ENCODE measurements around the gene USHBP1.

The USHBP1 gene

DNA sequence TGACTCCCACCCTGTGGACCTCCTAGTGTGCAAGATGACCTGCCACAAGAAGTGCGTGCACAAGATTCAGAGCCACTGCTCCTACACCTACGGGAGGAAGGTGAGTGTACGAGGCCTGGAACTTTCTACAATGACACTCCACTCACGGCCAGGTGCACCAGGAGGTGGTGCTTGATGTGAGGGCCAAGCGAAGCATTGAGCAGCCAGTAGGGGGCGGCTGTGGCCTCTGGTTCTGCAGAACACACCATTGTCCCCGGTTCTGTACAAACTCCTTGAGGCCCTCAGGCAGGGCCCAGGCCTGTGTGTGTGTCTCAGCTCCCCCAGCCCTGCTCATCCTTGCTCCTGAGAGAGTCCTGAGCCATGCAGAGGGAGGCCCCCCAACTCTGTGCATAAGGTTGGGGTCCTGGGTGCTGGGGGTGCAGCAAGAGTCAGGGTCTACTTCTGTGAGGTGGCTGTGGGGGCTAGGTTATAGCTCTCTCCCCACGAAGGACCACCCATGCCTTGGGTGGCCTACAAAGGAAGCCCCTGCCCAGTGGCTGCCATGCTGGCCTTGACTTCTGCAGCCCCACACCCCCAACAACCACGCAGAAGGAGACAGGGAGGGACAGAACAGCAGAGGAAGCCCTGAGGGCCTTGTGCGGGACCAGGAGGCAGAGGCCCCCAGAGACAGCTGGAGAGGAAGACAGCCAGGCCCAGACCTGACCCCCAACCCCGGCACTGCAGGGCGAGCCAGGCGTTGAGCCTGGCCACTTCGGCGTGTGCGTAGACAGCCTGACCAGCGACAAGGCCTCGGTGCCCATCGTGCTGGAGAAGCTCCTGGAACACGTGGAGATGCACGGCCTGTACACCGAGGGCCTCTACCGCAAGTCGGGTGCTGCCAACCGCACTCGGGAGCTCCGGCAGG lies 59.1 kb downstream of the USHBP1 start:
- no peaks in the 10 kb centered on the region for H3K9me3 Mint-ChIP-seq
- no peak overlapping the region for H3K4me3 Mint-ChIP-seq
- H3K27me3 Mint-ChIP-seq (ENCODE audit: low read depth, poor library complexity), result peaks cover 2% of the 10 kb centered on the region
- peaks cover 59% of the 10 kb centered on the region for H3K36me3 Mint-ChIP-seq (ENCODE audit: low read depth)
- peak; percentile 57 for DNase-seq
- peaks cover 13% of the 10 kb centered on the region for H3K4me1 Mint-ChIP-seq
- TF ChIP-seq, protein P1, sequence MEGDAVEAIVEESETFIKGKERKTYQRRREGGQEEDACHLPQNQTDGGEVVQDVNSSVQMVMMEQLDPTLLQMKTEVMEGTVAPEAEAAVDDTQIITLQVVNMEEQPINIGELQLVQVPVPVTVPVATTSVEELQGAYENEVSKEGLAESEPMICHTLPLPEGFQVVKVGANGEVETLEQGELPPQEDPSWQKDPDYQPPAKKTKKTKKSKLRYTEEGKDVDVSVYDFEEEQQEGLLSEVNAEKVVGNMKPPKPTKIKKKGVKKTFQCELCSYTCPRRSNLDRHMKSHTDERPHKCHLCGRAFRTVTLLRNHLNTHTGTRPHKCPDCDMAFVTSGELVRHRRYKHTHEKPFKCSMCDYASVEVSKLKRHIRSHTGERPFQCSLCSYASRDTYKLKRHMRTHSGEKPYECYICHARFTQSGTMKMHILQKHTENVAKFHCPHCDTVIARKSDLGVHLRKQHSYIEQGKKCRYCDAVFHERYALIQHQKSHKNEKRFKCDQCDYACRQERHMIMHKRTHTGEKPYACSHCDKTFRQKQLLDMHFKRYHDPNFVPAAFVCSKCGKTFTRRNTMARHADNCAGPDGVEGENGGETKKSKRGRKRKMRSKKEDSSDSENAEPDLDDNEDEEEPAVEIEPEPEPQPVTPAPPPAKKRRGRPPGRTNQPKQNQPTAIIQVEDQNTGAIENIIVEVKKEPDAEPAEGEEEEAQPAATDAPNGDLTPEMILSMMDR (IDR thresholded peaks at IDR 0.05), result peak; percentile 52
- no peak overlapping the region for H3K27ac Mint-ChIP-seq

DNA sequence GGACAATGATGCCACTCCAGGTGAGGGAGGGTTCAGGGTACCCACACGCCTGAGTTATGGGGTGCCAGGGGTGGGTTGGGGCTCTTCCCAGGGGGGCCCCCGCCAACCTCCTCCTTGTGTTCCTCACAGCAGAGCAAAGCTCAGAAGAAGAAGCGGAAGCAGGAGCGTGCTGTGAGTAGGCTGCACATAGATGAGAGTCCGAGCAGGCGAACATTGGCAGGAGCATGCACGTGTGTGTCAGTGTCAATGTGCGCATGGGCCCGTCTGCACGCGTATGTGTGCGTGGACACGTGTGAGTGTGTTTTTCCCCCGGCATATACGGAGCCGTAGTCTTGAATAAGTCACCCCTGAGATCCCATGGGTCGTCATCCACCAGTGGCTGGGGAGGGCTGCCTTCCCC lies 61.8 kb downstream of the USHBP1 start:
- no peak for DNase-seq
- Mint-ChIP-seq H3K4me1 (peaks cover 3% of the 10 kb centered on the region), H3K36me3 (ENCODE audit: low read depth) (peaks cover 69% of the 10 kb centered on the region), H3K9me3 (no peaks in the 10 kb centered on the region), H3K4me3 (no peak overlapping the region), H3K27ac (no peak overlapping the region), H3K27me3 (ENCODE audit: low read depth, poor library complexity) (peaks cover 2% of the 10 kb centered on the region)
- TF ChIP-seq, protein P1 (IDR thresholded peaks at IDR 0.05), result no peak

DNA sequence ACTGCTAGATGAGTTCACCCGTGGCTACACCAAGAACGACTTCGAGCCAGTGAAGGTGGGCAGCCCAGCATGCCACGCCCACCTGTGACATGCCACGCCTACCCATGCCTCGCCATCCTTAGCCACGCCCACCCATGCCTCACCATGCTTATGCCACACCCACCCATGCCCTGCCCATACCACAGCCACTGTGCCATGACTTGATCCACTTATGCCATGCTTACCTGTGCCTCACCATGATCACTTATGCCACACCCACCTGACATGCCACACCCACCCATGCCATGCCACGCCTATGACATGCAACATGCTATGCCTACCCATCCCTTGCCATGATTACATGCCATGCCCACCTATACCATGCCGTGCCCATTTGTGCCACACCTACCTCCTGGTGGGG lies 62.3 kb downstream of the USHBP1 start:
- Mint-ChIP-seq H3K27me3 (ENCODE audit: low read depth, poor library complexity) (peaks cover 2% of the 10 kb centered on the region), H3K4me3 (no peak overlapping the region), H3K4me1 (peaks cover 8% of the 10 kb centered on the region), H3K9me3 (no peaks in the 10 kb centered on the region), H3K27ac (no peak overlapping the region), H3K36me3 (ENCODE audit: low read depth) (peaks cover 72% of the 10 kb centered on the region)
- DNase-seq, result no peak
- TF ChIP-seq, protein P1 (IDR thresholded peaks at IDR 0.05), result no peak

DNA sequence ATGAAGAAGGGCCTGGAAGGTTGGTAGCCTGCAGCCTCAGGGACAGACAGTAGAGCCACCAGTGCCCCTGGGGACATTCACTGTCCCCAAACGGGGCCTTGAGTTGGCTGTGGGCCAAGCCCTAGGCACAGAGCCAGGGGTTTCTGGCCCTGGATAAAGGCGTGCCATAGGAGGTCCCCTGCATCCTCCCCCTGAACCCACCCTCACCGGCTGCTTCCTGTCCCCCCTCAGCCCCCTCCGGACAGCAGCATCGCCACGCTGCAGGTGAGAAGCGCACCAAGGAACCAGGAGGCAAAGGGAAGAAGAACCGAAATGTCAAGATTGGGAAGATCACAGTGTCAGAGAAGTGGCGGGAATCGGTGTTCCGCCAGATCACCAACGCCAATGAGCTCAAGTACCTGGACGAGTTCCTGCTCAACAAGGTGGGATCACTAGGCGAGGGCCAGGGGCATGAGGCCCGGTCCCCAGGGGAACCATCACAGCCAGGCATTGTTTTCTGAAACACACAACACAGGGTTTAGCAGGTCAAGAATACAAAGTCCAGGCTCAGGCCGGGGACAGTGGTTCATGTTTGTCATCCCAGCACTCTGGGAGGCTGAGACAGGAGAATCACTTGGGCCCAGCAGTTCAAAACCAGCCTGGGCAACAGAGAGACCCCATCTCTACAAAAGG lies 64.0 kb downstream of the USHBP1 start:
- DNase-seq, result no peak
- Mint-ChIP-seq H3K4me1 (peaks cover 15% of the 10 kb centered on the region), H3K36me3 (ENCODE audit: low read depth) (peaks cover 83% of the 10 kb centered on the region), H3K27ac (peak overlapping the region; percentile 77), H3K9me3 (no peaks in the 10 kb centered on the region), H3K27me3 (ENCODE audit: low read depth, poor library complexity) (peaks cover 2% of the 10 kb centered on the region), H3K4me3 (no peak overlapping the region)
- TF ChIP-seq, protein P1 (IDR thresholded peaks at IDR 0.05), result no peak
